Tibial nerve (tissue), 4 donors: Measurements from ENCODE around the gene SHF. TPM values are rescaled to one million over a fixed set of nuclear protein-coding genes. Genes with fewer than 3 reads are reported as not detected.

Source experiments
- DNase-seq, 2 donors: peaks; one replicate each; pipeline ENCODE4 v3.0.0-alpha.2; 2019; ENCODE audit warnings: low spot score in 2 of 2
- H3K27ac ChIP-seq, 4 donors: fragments of 200-600 bp; sonication (generic) in 3 of 4; one replicate each; pipeline ENCODE4 v1.5.1; 2017 to 2019; ENCODE audit warnings: mild to moderate bottlenecking in 1 of 4
- H3K27me3 ChIP-seq, 2 donors: fragments of 200-600 bp; sonication (generic) in 1 of 2; one replicate each; pipeline versions ENCODE4 v1.5.1 to v1.6.0; 2017 to 2019
- H3K36me3 ChIP-seq, 3 donors: fragments of 200-600 bp; sonication (generic); one replicate each; pipeline ENCODE4 v1.5.1; 2018 to 2019
- H3K4me1 ChIP-seq, 4 donors: fragments of 200-600 bp; sonication (generic) in 3 of 4; one replicate each; pipeline ENCODE4 v1.5.1; 2017 to 2019
- H3K4me3 ChIP-seq, 4 donors: fragments of 200-600 bp; sonication (generic) in 3 of 4; one replicate each; pipeline ENCODE4 v1.5.1; 2017 to 2019; ENCODE audit warnings: mild to moderate bottlenecking in 1 of 4, moderate library complexity in 1 of 4
- H3K9me3 ChIP-seq, 4 donors: fragments of 200-600 bp; sonication (generic) in 3 of 4; one replicate each; pipeline ENCODE4 v1.5.1; 2017 to 2019
- CTCF ChIP-seq, 5 experiments: fragments of 200-600 bp in 3 of 5; fragments of 450-650 bp in 2 of 5; sonication (generic) in 3 of 5; IDR thresholded peaks; one replicate each; pipeline ENCODE4 v1.5.1; 2016 to 2019; ENCODE audit warnings: antibody characterized with exemption in 5 of 5, mild to moderate bottlenecking in 3 of 5, moderate library complexity in 2 of 5
- EP300 ChIP-seq, 2 donors: sonication (generic); formaldehyde crosslinking; IDR thresholded peaks; one replicate each; pipeline ENCODE4 v1.6.1; 2017; ENCODE audit warnings: antibody characterized with exemption in 2 of 2, mild to moderate bottlenecking in 1 of 2
- POLR2A ChIP-seq, 2 donors: fragments of 450-650 bp; IDR thresholded peaks; one replicate each; pipeline ENCODE4 v1.6.1; 2017; ENCODE audit warnings: antibody characterized with exemption in 2 of 2, mild to moderate bottlenecking in 2 of 2, moderate library complexity in 2 of 2
- whole genome bisulfite sequencing, 2 donors: methylation state at CpG; one replicate each; pipeline ENCODE4 v1.1.5; 2018; 5-methylcytosine and 5-hydroxymethylcytosine counted together
- total RNA-seq, 4 donors: library from RNA; depleted of rRNA; stranded (reverse); fragments of >200 nt; gene quantifications; one replicate each; pipeline ENCODE4 v1.1.0, GENCODE V29; 2016

SHF gene
- total RNA-seq, 4 donors from 2014 or later = 18.8 to 36.6 (median 25.5) TPM

- H3K4me1 ChIP-seq = peaks cover 0 to 15% (median 2%) of the 10 kb centered on the region in 4 donors
- no peaks in the 10 kb centered on the region for H3K36me3 ChIP-seq
- no peaks in the 10 kb centered on the region for H3K9me3 ChIP-seq
- peak overlapping the region in 1 of 4 donors; percentile 68 for H3K4me3 ChIP-seq
- TF ChIP-seq POLR2A (IDR thresholded peaks at IDR 0.05) (no peak), EP300 (IDR thresholded peaks at IDR 0.05) (no peak), CTCF (IDR thresholded peaks at IDR 0.05) (no peak)
- peak overlapping the region in 1 of 4 donors; percentile 98 for H3K27ac ChIP-seq
- no peak for DNase-seq
- 86 to 89% methylated on average over 3 of the region's 3 CpGs for whole genome bisulfite sequencing, 2 donors
- H3K27me3 ChIP-seq = no peaks in the 10 kb centered on the region
Measured at GRCh38 chr15:45197512-45197911, 9.7 kb upstream of the SHF start.

GRCh38 chr15:45187578-45187893, 230 bp downstream of the SHF start:
- Histone ChIP-seq H3K9me3 (no peaks in the 10 kb centered on the region), H3K36me3 (no peaks in the 10 kb centered on the region), H3K27ac (peak overlapping the region; percentile 84 to 96 (median 90)), H3K4me3 (peak overlapping the region; percentile 62 to 91 (median 76)), H3K27me3 (no peaks in the 10 kb centered on the region), H3K4me1 (peaks cover 0 to 37% (median 17%) of the 10 kb centered on the region in 4 donors)
- TF ChIP-seq POLR2A (IDR thresholded peaks at IDR 0.05) (no peak), CTCF (IDR thresholded peaks at IDR 0.05) (no peak), EP300 (IDR thresholded peaks at IDR 0.05) (no peak)
- WGBS, 2 donors = no CpG with 5 or more reads among the region's 43 CpGs
- DNase-seq = no peak

DNA sequence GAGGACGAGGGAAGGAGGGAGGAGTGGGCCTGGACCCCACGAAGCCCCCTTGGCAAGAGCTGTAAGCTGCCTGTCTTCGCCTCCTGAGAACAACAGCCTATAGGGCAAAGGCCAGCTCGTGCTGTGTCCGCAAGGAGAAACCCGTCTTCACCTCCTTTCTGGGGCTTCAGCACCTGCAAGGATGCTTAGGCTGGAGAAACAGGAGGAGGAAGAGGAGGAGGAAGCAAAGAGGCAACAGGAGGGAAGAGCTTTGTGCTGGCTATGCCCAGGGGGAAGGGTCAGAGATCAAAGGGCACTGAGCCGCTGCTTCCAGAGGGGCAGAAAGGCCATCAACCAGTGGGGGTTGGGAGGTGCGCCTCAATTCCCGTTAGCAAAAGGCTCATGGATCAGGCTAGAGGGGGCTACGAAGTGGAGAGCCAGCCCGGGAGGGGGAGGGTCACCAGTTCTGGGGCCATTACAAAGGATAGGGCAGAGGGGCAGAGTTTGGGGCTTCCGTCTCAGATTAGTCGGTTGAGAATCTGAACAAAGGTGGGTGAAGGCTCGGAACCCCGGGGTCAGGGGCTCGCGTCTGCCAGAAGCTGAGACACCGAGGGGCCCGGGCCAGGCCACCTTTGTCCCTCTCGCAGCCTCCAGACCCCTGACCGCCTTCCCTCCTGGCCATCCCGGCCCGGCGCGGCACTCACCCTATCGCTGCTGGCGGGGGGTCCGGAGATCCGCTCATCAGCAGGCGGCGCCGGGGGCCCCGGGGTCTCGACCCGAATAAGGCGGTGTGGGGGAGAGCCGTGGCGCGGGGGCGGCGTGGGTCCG, 792 bp downstream of the SHF start:
- peak overlapping the region; percentile 84 to 96 (median 90) for H3K27ac ChIP-seq
- H3K4me1 ChIP-seq = peaks cover 0 to 37% (median 17%) of the 10 kb centered on the region in 4 donors
- DNase-seq = no peak
- H3K36me3 ChIP-seq = no peaks in the 10 kb centered on the region
- H3K9me3 ChIP-seq = no peaks in the 10 kb centered on the region
- peak overlapping the region; percentile 62 to 91 (median 76) for H3K4me3 ChIP-seq
- H3K27me3 ChIP-seq = no peaks in the 10 kb centered on the region
- no peak for TF ChIP-seq CTCF (IDR thresholded peaks at IDR 0.05)
- WGBS, 2 donors = 14% methylated on average over 18 to 20 of the region's 42 CpGs

DNA sequence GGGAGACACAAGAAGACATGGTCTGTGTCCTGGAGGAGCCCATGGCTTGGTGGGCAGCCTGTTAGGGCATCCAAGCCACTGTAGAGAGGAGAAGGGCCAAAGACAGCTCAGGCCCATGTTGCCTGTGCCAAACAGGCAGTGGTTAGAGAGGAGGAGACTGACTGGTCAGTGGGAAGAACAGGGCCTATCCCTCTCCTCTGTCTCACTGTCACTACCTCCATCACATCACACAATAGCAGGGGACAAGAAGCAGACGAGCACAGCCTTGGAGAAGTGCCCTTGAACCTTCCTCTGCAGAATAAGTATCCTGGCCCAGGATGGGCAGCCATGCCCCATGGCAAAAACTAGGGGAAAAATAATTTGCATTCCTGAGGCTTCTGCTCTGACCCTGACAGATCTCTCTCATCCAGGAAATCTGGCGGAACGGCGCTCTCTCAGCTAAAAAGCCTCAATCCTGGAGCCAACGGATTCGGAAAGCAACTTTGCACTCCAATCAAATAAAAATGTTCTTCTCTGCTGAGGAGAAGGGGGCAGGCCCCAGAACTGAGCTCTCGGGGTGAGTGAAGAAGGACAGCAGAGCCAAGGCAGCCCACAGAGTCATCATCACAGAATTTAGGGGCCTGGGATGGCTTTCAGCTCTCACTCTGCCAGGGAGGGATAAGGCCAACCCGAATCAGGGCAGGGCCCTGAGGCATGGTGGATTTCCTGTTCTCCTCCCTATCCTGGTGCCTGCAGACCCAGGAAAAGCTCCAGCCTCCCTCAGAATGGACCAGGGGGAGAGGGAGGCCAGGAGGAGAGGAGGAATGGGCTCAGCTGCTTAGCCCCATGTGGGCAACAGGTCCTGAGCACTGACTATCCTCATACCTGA, 1.6 kb downstream of the SHF start:
- Histone ChIP-seq H3K27me3 (no peaks in the 10 kb centered on the region), H3K27ac (peak overlapping the region; percentile 84 to 96 (median 90)), H3K9me3 (no peaks in the 10 kb centered on the region), H3K4me1 (peaks cover 0 to 41% (median 17%) of the 10 kb centered on the region in 4 donors), H3K4me3 (peak overlapping the region; percentile 62 to 91 (median 76)), H3K36me3 (no peaks in the 10 kb centered on the region)
- 34 to 41% methylated on average over 8 of the region's 8 CpGs for WGBS, 2 donors
- no peak for DNase-seq
- TF ChIP-seq CTCF (IDR thresholded peaks at IDR 0.05) (no peak), EP300 (IDR thresholded peaks at IDR 0.05) (no peak), POLR2A (IDR thresholded peaks at IDR 0.05) (no peak)
